Measurements from ENCODE around the gene PRKCZ.

Gene PRKCZ

GRCh38 chr1:2049718-2050431, at the start of gene PRKCZ:
Gene PRKCZ (plus strand): TSS chr1:2050411. CDS start chr1:2050631, 220 bp downstream.
- peak; percentile 83 for DNase-seq

- DNase-seq = no peak
Observed at GRCh38 chr1:2000432-2000831, 49.8 kb upstream of the PRKCZ start.

GRCh38 chr1:2000850-2001249, 49.4 kb upstream of the PRKCZ start:
- DNase-seq = no peak

GRCh38 chr1:2001773-2002411, 48.3 kb upstream of the PRKCZ start:
- DNase-seq = no peak

GRCh38 chr1:2003541-2004131, 46.6 kb upstream of the PRKCZ start, which contains the start of gene CFAP74:
Gene CFAP74 (minus strand): TSS chr1:2003786. CDS start chr1:1990956, 12,830 bp downstream.
- DNase-seq = no peak

GRCh38 chr1:2004856-2005255, 45.4 kb upstream of the PRKCZ start:
- no peak for DNase-seq

GRCh38 chr1:2009101-2010053, 40.8 kb upstream of the PRKCZ start:
- no peak for DNase-seq

GRCh38 chr1:2014181-2014580, 36.0 kb upstream of the PRKCZ start:
- no peak for DNase-seq

- DNase-seq = no peak
Observed at GRCh38 chr1:2014741-2015735, 35.2 kb upstream of the PRKCZ start.

GRCh38 chr1:2016123-2016522, 34.1 kb upstream of the PRKCZ start:
- no peak for DNase-seq

GRCh38 chr1:2018217-2019171, 31.7 kb upstream of the PRKCZ start:
- no peak for DNase-seq

GRCh38 chr1:2019172-2019543, 31.1 kb upstream of the PRKCZ start, which contains the start of gene GABRD:
Gene GABRD (plus strand): TSS chr1:2019345. CDS start chr1:2019424, 79 bp downstream.
- DNase-seq = no peak

GRCh38 chr1:2019571-2020309, 30.5 kb upstream of the PRKCZ start:
- DNase-seq = no peak

- DNase-seq = no peak
Observed at GRCh38 chr1:2020310-2020655, 29.9 kb upstream of the PRKCZ start.

GRCh38 chr1:2021550-2021949, 28.7 kb upstream of the PRKCZ start:
- DNase-seq = no peak

- no peak for DNase-seq
Observed at GRCh38 chr1:2022063-2022770, 28.0 kb upstream of the PRKCZ start.

- DNase-seq = no peak
Observed at GRCh38 chr1:2023187-2023586, 27.0 kb upstream of the PRKCZ start.

GRCh38 chr1:2024451-2024850, 25.8 kb upstream of the PRKCZ start:
- DNase-seq = no peak

GRCh38 chr1:2024887-2025286, 25.3 kb upstream of the PRKCZ start:
- DNase-seq = no peak

Measured in NCI-H1048 (cell line).